Mesendoderm (in vitro differentiated cells): ENCODE measurements around the gene SRGAP2B.
"Not testable (repeated sequence)": the region's sequence is repeated elsewhere in the genome, so short reads cannot be mapped to it uniquely, and the experiment has no call there.

Experiments
- DNase-seq: peaks from one replicate; pipeline ENCODE4 v3.0.0; 2013
- H2AK5ac ChIP-seq: 2 replicates; pipeline ENCODE4 v1.6.1; 2013; ENCODE audit warnings: low read length, inconsistent platforms
- H2BK120ac ChIP-seq: 2 replicates; pipeline ENCODE4 v1.6.1; 2013; ENCODE audit warnings: low read depth, mild to moderate bottlenecking, low read length, moderate library complexity, mixed read lengths
- H2BK15ac ChIP-seq: replicated peaks from 2 replicates; pipeline ENCODE4 v1.6.1; 2013; ENCODE audit warnings: low read depth, mild to moderate bottlenecking, moderate library complexity
- H2BK5ac ChIP-seq: 2 replicates; pipeline ENCODE4 v1.6.1; 2013; ENCODE audit warnings: low read length, inconsistent platforms
- H3K18ac ChIP-seq: 2 replicates; pipeline ENCODE4 v1.6.1; 2013; ENCODE audit warnings: mild to moderate bottlenecking, low read length, mixed read lengths
- H3K23ac ChIP-seq: one replicate; pipeline ENCODE4 v1.6.1; 2013; ENCODE audit warnings: low read length
- H3K27ac ChIP-seq: 2 replicates; pipeline ENCODE4 v1.5.1; 2013; ENCODE audit warnings: low read depth, mild to moderate bottlenecking, inconsistent platforms, low read length, moderate library complexity
- H3K27me3 ChIP-seq: 2 replicates; pipeline ENCODE4 v1.6.1; 2013; ENCODE audit warnings: low read length, control low read depth, mild to moderate bottlenecking, inconsistent platforms; ENCODE audit not compliant: insufficient read depth, poor library complexity
- H3K36me3 ChIP-seq: 2 replicates; pipeline ENCODE4 v1.6.1; 2013; ENCODE audit warnings: low read length, inconsistent platforms; ENCODE audit not compliant: control insufficient read depth, insufficient read depth
- H3K4ac ChIP-seq: one replicate; pipeline ENCODE4 v1.6.1; 2013; ENCODE audit warnings: low read depth, mild to moderate bottlenecking, low read length, moderate library complexity
- H3K4me1 ChIP-seq: 2 replicates; pipeline ENCODE4 v1.6.1; 2013; ENCODE audit warnings: low read depth, low read length, inconsistent platforms; ENCODE audit not compliant: control insufficient read depth
- H3K4me2 ChIP-seq: 2 replicates; pipeline ENCODE4 v1.6.1; 2013; ENCODE audit warnings: low read length
- H3K4me3 ChIP-seq: 2 replicates; pipeline ENCODE4 v1.5.1; 2013; ENCODE audit warnings: mild to moderate bottlenecking, low read length
- H3K56ac ChIP-seq: one replicate; pipeline ENCODE4 v1.6.1; 2013; ENCODE audit warnings: low read length
- H3K79me1 ChIP-seq: 2 replicates; pipeline ENCODE4 v1.6.1; 2013; ENCODE audit warnings: low read length, inconsistent platforms
- H3K79me2 ChIP-seq: 2 replicates; pipeline ENCODE4 v1.6.1; 2013; ENCODE audit warnings: mild to moderate bottlenecking, low read length; ENCODE audit not compliant: control insufficient read depth, insufficient read depth
- H3K9ac ChIP-seq: 2 replicates; pipeline ENCODE4 v1.6.1; 2013; ENCODE audit warnings: low read length, inconsistent platforms
- H4K5ac ChIP-seq: one replicate; pipeline ENCODE4 v1.6.1; 2013; ENCODE audit warnings: low read length
- H4K8ac ChIP-seq: one replicate; pipeline ENCODE4 v1.6.1; 2013; ENCODE audit warnings: low read depth, mild to moderate bottlenecking, control low read depth, low read length, moderate library complexity
- WGBS: extraction: QIAGEN DNeasy Blood & Tissue Kit; methylation state at CpG from one replicate; pipeline ENCODE4 v1.1.7; 2013; ENCODE audit warnings: low lambda C conversion rate, missing lambda C conversion rate; ENCODE audit not compliant: insufficient coverage; ENCODE audit errors: extremely low coverage; 5-methylcytosine and 5-hydroxymethylcytosine counted together

The SRGAP2B gene

DNA sequence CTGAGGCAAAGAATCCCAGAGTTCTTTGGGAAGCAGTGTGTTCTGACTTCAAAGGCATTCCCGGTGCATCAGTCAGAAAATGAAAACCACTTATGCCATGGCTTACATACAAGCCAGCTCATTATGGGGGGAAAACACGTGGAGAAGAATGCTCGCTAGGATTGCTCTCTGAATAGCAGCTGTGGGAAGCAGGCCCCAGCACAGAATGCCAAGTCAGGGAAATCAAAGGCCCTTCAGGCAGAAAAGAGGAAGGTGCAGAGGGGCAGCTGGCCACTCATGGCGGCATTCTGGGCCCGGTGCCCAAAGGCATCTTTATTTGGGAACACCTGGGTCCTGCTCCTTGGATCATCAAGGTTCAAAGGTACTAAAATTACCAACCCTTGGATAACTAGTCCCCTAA is 184.4 kb downstream of the SRGAP2B start:
- not testable (repeated sequence) for H3K27me3 ChIP-seq, H3K36me3 ChIP-seq, H3K9ac ChIP-seq, H3K56ac ChIP-seq, H4K5ac ChIP-seq, H3K4ac ChIP-seq, H3K79me1 ChIP-seq, H3K18ac ChIP-seq, H3K4me2 ChIP-seq, H3K4me1 ChIP-seq, DNase-seq, H4K8ac ChIP-seq, H2BK15ac ChIP-seq, H2BK120ac ChIP-seq, H3K4me3 ChIP-seq, H2AK5ac ChIP-seq, H3K27ac ChIP-seq, H3K79me2 ChIP-seq, H3K23ac ChIP-seq, H2BK5ac ChIP-seq
- WGBS = no CpG with 5 or more reads among the region's 5 CpGs

GRCh38 chr1:144900841-144901240 is 194.3 kb downstream of the SRGAP2B start:
- not testable (repeated sequence) for H4K8ac ChIP-seq, H3K36me3 ChIP-seq, H2AK5ac ChIP-seq, H3K9ac ChIP-seq, H3K79me2 ChIP-seq, H3K27me3 ChIP-seq, H3K56ac ChIP-seq, H2BK15ac ChIP-seq, H2BK5ac ChIP-seq, DNase-seq, H3K23ac ChIP-seq, H3K79me1 ChIP-seq, H3K4ac ChIP-seq, H3K4me3 ChIP-seq, H4K5ac ChIP-seq, H3K4me2 ChIP-seq, H3K27ac ChIP-seq, H2BK120ac ChIP-seq, H3K4me1 ChIP-seq, H3K18ac ChIP-seq
- no CpG with 5 or more reads among the region's 6 CpGs for WGBS

DNA sequence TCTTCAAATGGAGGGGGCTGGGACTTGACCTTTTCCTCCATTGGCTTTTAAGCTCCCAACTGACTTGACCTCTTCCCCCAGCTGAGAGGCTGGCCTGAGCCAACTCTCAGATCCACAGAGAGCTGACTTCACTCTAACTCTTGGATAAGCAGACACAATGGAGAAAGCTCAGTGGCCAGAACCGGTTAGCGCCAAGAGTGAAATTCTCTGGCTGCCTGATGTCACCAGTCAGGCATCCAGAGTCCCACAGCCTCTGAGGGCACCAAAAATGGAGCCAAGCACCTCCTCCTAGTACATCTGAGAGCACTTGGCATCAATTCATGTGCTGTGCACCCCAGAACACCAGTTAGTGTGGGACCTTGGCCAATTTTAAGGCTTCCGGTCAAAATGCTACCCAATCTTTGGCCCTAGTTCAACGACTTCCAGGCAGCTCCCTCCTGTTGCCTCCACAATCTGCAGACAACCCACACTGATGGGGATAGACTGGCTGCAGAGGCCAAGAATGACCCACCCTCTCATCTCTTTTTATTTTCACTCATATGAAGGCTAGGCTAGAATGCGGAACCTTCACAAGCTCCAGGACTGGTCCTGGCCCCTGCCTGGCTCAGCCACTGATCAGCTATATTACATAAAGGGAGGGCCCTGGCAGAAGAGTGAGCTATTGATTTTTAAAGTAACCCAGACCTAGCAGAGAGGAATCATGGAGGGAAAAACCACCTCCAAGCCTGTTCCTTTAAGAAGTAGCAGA is 200.5 kb downstream of the SRGAP2B start:
- H4K8ac ChIP-seq, H3K4ac ChIP-seq, H3K56ac ChIP-seq, H3K4me1 ChIP-seq, H3K4me2 ChIP-seq, H2AK5ac ChIP-seq, H2BK120ac ChIP-seq, H2BK5ac ChIP-seq, H4K5ac ChIP-seq, H3K27me3 ChIP-seq, H3K18ac ChIP-seq, H3K79me2 ChIP-seq, H3K23ac ChIP-seq, H2BK15ac ChIP-seq, H3K36me3 ChIP-seq, H3K4me3 ChIP-seq, H3K79me1 ChIP-seq, H3K27ac ChIP-seq, H3K9ac ChIP-seq, DNase-seq: not testable (repeated sequence)
- no CpG with 5 or more reads among the region's 5 CpGs for WGBS

DNA sequence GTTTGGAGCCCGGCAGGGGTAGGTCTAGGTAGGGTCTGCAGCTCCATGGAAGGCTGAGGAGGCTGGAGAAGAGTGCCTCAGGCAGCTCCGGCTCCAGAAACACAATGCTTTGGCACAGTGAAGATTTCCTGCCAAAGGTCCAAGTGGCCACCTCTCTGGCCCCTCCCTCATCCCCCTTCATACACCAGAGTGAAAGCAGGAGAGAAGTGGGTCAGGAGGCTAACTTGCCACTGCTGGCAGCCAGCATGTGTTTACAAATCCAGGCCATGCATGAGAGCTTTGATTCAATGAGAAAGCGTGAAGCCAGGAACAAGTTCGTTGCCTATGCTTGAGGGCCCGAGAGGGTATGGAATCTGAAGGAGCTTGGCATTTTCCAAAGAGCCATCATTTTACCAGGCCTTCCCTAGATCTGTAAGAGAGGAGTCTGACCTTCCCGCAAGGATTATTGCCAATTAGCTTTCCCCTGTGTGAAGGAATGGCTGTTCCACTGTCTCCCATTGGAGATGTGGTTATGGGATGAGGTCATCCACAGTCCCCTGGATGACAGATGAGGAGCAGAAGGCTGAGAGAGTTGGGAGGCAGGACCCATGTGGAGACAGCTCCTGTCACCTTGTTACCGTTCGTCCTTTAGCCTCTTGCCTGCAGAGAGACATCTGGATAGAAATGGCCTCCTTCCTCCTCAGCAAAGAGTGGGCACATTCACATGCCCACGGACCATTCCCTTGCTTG is 201.3 kb downstream of the SRGAP2B start:
- not testable (repeated sequence) for H3K27me3 ChIP-seq, H3K4me3 ChIP-seq, H2BK120ac ChIP-seq, H4K8ac ChIP-seq, H3K56ac ChIP-seq, H2AK5ac ChIP-seq, H4K5ac ChIP-seq, H3K18ac ChIP-seq, H3K4me1 ChIP-seq, H3K79me1 ChIP-seq, H2BK15ac ChIP-seq, H3K4me2 ChIP-seq, H3K27ac ChIP-seq, H3K36me3 ChIP-seq, H3K4ac ChIP-seq, H3K23ac ChIP-seq, H2BK5ac ChIP-seq, H3K9ac ChIP-seq, H3K79me2 ChIP-seq, DNase-seq
- whole genome bisulfite sequencing = no CpG with 5 or more reads among the region's 9 CpGs

GRCh38 chr1:144893062-144893461 is 202.1 kb downstream of the SRGAP2B start:
- H3K4ac ChIP-seq, H4K8ac ChIP-seq, H3K4me1 ChIP-seq, H3K56ac ChIP-seq, H4K5ac ChIP-seq, H3K79me2 ChIP-seq, H3K36me3 ChIP-seq, H3K9ac ChIP-seq, H2BK5ac ChIP-seq, H3K23ac ChIP-seq, H3K79me1 ChIP-seq, H3K27ac ChIP-seq, H3K27me3 ChIP-seq, H3K4me2 ChIP-seq, DNase-seq, H3K18ac ChIP-seq, H2AK5ac ChIP-seq, H2BK15ac ChIP-seq, H3K4me3 ChIP-seq, H2BK120ac ChIP-seq: not testable (repeated sequence)
- WGBS = no CpG with 5 or more reads among the region's 7 CpGs
